ENCODE measurements around the gene SMG9. TPM values are rescaled to one million over a fixed set of nuclear protein-coding genes. Genes with fewer than 3 reads are reported as not detected.

The SMG9 gene
- total RNA-seq, 1 donor from 2014 or later = 22.1 TPM

DNA sequence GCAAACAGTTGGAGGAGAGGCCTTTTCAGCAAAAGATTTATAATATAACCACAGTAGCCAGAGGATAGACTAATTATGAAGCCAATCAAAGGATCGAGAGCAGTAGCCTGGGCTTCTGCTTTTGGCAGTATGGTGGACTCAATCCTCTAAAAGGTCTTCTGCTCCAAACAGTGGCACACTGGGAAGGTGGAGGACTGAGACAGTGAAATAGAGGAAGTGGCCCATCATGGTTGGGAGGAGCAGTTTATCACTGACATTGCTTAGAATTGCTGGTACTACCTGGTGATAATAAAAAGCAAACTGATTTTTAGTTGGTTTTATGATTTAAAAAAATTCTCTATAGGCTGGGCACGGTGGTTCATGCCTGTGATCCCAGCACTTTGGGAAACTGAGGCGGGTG, 63.9 kb downstream of the SMG9 start:
- H3K4me3 ChIP-seq (ENCODE audit: low read depth, low read length) = no peak overlapping the region
- TF ChIP-seq, protein P1, sequence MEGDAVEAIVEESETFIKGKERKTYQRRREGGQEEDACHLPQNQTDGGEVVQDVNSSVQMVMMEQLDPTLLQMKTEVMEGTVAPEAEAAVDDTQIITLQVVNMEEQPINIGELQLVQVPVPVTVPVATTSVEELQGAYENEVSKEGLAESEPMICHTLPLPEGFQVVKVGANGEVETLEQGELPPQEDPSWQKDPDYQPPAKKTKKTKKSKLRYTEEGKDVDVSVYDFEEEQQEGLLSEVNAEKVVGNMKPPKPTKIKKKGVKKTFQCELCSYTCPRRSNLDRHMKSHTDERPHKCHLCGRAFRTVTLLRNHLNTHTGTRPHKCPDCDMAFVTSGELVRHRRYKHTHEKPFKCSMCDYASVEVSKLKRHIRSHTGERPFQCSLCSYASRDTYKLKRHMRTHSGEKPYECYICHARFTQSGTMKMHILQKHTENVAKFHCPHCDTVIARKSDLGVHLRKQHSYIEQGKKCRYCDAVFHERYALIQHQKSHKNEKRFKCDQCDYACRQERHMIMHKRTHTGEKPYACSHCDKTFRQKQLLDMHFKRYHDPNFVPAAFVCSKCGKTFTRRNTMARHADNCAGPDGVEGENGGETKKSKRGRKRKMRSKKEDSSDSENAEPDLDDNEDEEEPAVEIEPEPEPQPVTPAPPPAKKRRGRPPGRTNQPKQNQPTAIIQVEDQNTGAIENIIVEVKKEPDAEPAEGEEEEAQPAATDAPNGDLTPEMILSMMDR (IDR thresholded peaks at IDR 0.05; ENCODE audit: insufficient read depth, low read length, poor library complexity, severe bottlenecking) = no peak
- H3K36me3 ChIP-seq (ENCODE audit: control insufficient read depth, insufficient read depth, low read length) = no peaks in the 10 kb centered on the region
- H3K27me3 ChIP-seq (ENCODE audit: control insufficient read depth, insufficient read depth, low read length) = peaks cover 2% of the 10 kb centered on the region
- no peak for DNase-seq (ENCODE audit: low read depth)

DNA sequence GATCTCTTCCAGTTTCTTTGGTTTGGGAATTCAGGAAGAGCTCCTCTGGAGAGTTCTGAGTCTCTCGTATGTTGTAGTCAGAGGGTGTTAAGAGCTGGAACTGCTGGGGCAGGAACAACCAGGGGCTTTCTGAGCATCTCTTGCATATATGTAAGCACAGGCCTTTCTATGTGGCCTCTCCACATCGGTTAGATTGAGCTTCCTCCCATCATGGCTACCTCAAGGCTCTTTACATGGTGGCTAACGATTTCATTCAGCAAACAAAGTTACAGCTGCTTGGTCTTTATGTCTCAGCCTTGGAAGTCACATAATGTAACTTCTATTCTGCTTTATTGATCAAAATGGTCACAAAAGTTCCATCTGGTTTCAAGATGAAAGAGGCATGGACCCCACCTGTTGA, 64.3 kb downstream of the SMG9 start:
- TF ChIP-seq, protein P1 (IDR thresholded peaks at IDR 0.05; ENCODE audit: insufficient read depth, low read length, poor library complexity, severe bottlenecking) = no peak
- Histone ChIP-seq H3K36me3 (ENCODE audit: control insufficient read depth, insufficient read depth, low read length) (no peaks in the 10 kb centered on the region), H3K27me3 (ENCODE audit: control insufficient read depth, insufficient read depth, low read length) (peaks cover 2% of the 10 kb centered on the region), H3K4me3 (ENCODE audit: low read depth, low read length) (no peak overlapping the region)
- DNase-seq (ENCODE audit: low read depth) = no peak

DNA sequence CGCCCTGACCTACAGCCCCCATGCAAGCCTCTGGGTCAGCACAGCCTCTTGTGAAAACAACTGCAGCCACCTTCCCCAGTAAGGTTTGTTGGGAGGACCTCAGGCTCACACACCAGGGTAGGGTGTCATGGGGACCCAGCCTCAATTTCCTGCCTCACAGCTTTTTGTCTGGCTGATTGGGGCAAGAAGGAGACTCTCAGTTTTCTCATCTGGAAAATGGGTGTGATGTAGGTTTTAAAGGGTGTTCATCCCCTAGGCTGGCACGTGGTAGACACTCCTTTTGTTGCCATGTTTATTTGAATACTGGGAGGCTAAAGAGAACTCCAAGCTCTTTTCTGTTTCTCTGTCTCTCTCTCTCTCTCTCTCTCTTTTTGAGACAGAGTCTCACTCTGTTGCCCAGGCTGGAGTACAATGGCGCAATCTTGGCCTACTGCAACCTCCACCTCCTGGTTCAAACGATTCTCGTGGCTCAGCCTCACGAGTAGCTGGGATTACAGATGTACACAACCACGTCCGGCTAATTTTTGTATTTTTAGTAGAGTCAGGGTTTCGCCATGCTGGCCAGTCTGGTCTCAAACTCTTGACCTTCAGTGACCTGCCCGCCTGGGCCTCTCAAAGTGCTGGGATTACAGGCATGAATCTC, 66.6 kb downstream of the SMG9 start:
- TF ChIP-seq, protein P1 (IDR thresholded peaks at IDR 0.05; ENCODE audit: insufficient read depth, low read length, poor library complexity, severe bottlenecking) = no peak
- no peaks in the 10 kb centered on the region for H3K27me3 ChIP-seq (ENCODE audit: control insufficient read depth, insufficient read depth, low read length)
- no peak for DNase-seq (ENCODE audit: low read depth)
- no peaks in the 10 kb centered on the region for H3K36me3 ChIP-seq (ENCODE audit: control insufficient read depth, insufficient read depth, low read length)
- H3K4me3 ChIP-seq (ENCODE audit: low read depth, low read length) = no peak overlapping the region

DNA sequence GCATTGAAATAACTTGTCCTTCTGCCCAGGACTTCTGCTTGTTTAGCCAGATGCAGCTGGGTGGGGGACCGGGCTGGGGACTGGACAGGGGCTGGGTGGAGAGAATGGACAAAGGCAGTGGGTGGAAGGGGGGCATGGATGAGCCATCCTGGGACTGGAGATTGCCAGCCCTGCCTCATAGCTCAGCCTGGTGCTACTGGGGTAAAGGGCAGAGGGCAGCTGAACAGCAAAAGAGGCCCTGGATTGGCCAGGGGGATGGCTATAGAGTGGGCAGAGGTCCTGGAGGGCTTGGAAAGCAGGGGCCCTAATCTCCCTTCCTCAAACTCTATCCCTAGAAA, 67.1 kb downstream of the SMG9 start:
- Histone ChIP-seq H3K36me3 (ENCODE audit: control insufficient read depth, insufficient read depth, low read length) (no peaks in the 10 kb centered on the region), H3K4me3 (ENCODE audit: low read depth, low read length) (no peak overlapping the region), H3K27me3 (ENCODE audit: control insufficient read depth, insufficient read depth, low read length) (no peaks in the 10 kb centered on the region)
- TF ChIP-seq, protein P1 (IDR thresholded peaks at IDR 0.05; ENCODE audit: insufficient read depth, low read length, poor library complexity, severe bottlenecking) = no peak
- DNase-seq (ENCODE audit: low read depth) = no peak

DNA sequence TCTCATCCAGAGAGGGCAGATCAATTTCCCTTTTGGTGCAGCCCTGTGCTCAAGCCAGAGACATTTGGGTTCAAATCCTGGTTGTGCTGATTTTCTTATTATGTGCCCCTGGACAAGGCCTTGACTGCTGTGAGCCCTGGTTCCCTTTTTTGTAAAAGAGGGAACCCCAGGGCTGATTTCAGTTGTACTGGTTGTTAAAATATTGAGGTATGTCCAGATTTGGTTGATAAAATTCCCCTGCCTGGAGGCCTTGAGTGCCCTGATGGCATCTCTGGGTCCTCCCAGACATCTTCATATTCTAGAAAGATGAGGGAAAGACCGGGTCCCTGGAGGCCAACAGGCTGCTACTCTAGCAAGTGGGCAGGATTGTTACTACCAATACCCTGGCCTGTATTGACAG, 70.4 kb downstream of the SMG9 start:
- TF ChIP-seq, protein P1 (IDR thresholded peaks at IDR 0.05; ENCODE audit: insufficient read depth, low read length, poor library complexity, severe bottlenecking) = no peak
- no peaks in the 10 kb centered on the region for H3K27me3 ChIP-seq (ENCODE audit: control insufficient read depth, insufficient read depth, low read length)
- H3K36me3 ChIP-seq (ENCODE audit: control insufficient read depth, insufficient read depth, low read length) = no peaks in the 10 kb centered on the region
- DNase-seq (ENCODE audit: low read depth) = no peak
- no peak overlapping the region for H3K4me3 ChIP-seq (ENCODE audit: low read depth, low read length)

DNA sequence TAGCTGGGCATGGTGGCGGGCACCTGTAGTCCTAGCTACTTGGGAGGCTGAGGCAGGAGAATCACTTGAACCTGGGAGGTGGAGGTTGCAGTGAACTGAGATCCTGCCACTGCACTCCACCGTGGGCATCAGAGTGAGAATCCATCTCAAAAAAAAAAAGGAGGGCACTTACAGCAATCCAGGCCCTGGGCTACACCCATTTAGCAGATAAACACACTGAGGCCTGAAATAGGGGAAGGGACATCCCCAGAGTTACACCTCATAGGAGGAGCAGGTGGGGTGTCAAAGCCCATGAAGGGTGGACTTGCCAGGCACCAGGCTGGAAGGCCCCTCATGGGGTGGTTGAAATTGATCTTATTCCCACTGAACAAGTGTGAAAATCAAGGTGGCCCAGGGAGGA, 70.9 kb downstream of the SMG9 start:
- H3K27me3 ChIP-seq (ENCODE audit: control insufficient read depth, insufficient read depth, low read length) = no peaks in the 10 kb centered on the region
- TF ChIP-seq, protein P1 (IDR thresholded peaks at IDR 0.05; ENCODE audit: insufficient read depth, low read length, poor library complexity, severe bottlenecking) = no peak
- no peaks in the 10 kb centered on the region for H3K36me3 ChIP-seq (ENCODE audit: control insufficient read depth, insufficient read depth, low read length)
- H3K4me3 ChIP-seq (ENCODE audit: low read depth, low read length) = no peak overlapping the region
- DNase-seq (ENCODE audit: low read depth) = no peak
